HG02981 (cell line): Measurements from ENCODE around the gene CRIM1.
A peak's percentile ranks its signal among the peaks of the same experiment; 100 is the strongest.

ENCODE experiments used
- ATAC-seq: cut with Tn5 transposase; IDR thresholded peaks from one replicate; pipeline ENCODE4 v1.9.1; 2021; ENCODE audit warnings: mild to moderate bottlenecking, moderate library complexity; ENCODE audit not compliant: unreplicated experiment

CRIM1 gene

GRCh38 chr2:36420569-36421181 is 65.1 kb downstream of the CRIM1 start:
- no peak for ATAC-seq

- ATAC-seq = no peak
Observed at GRCh38 chr2:36421379-36421778, 65.8 kb downstream of the CRIM1 start.

GRCh38 chr2:36423172-36423571 is 67.6 kb downstream of the CRIM1 start:
- no peak for ATAC-seq

- no peak for ATAC-seq
Observed at GRCh38 chr2:36423619-36424120, 68.1 kb downstream of the CRIM1 start.

- no peak for ATAC-seq
Observed at GRCh38 chr2:36425608-36426355, 70.2 kb downstream of the CRIM1 start.

- no peak for ATAC-seq
Observed at GRCh38 chr2:36427790-36428243, 72.2 kb downstream of the CRIM1 start.

GRCh38 chr2:36430549-36430948 is 75.0 kb downstream of the CRIM1 start:
- no peak for ATAC-seq

- ATAC-seq = no peak
Observed at GRCh38 chr2:36432479-36432878, 76.9 kb downstream of the CRIM1 start.

GRCh38 chr2:36433311-36434217 is 78.0 kb downstream of the CRIM1 start:
- no peak for ATAC-seq

GRCh38 chr2:36438449-36438977 is 82.9 kb downstream of the CRIM1 start:
- ATAC-seq = no peak

- no peak for ATAC-seq
Observed at GRCh38 chr2:36439084-36439483, 83.5 kb downstream of the CRIM1 start.

GRCh38 chr2:36441065-36441625 is 85.6 kb downstream of the CRIM1 start:
- no peak for ATAC-seq

GRCh38 chr2:36441816-36442215 is 86.2 kb downstream of the CRIM1 start:
- no peak for ATAC-seq

GRCh38 chr2:36444216-36444936 is 88.8 kb downstream of the CRIM1 start:
- no peak for ATAC-seq

- no peak for ATAC-seq
Observed at GRCh38 chr2:36445185-36445866, 89.7 kb downstream of the CRIM1 start.

GRCh38 chr2:36446294-36446693 is 90.7 kb downstream of the CRIM1 start:
- no peak for ATAC-seq

- ATAC-seq = no peak
Observed at GRCh38 chr2:36449213-36449612, 93.6 kb downstream of the CRIM1 start.

GRCh38 chr2:36449943-36450392 is 94.4 kb downstream of the CRIM1 start:
- ATAC-seq = peak; percentile 43

GRCh38 chr2:36450466-36451196 is 95.1 kb downstream of the CRIM1 start:
- no peak for ATAC-seq
